ENCODE measurements around the gene RRAGB. TPM values are rescaled to one million over a fixed set of nuclear protein-coding genes. Genes with fewer than 3 reads are reported as not detected.
"Not testable (repeated sequence)": the region's sequence is repeated elsewhere in the genome, so short reads cannot be mapped to it uniquely, and the experiment has no call there.

The RRAGB gene
- total RNA-seq, 2 donors from 2014 or later: 8.5 to 8.7 TPM

- ATAC-seq (no peak), DNase-seq (ENCODE audit: low spot score in 2 of 2) (no peak)
- Mint-ChIP-seq H3K36me3 (peaks cover 8 to 16% of the 10 kb centered on the region in 2 donors), H3K9me3 (no peaks in the 10 kb centered on the region), H3K27ac (no peak overlapping the region)
Measured at GRCh38 chrX:55742649-55743048, 25.1 kb downstream of the RRAGB start.

GRCh38 chrX:55748463-55748862 lies 30.9 kb downstream of the RRAGB start:
- H3K36me3 Mint-ChIP-seq; ATAC-seq; DNase-seq (ENCODE audit: low spot score in 2 of 2); H3K27ac Mint-ChIP-seq; H3K9me3 Mint-ChIP-seq: not testable (repeated sequence)

DNA sequence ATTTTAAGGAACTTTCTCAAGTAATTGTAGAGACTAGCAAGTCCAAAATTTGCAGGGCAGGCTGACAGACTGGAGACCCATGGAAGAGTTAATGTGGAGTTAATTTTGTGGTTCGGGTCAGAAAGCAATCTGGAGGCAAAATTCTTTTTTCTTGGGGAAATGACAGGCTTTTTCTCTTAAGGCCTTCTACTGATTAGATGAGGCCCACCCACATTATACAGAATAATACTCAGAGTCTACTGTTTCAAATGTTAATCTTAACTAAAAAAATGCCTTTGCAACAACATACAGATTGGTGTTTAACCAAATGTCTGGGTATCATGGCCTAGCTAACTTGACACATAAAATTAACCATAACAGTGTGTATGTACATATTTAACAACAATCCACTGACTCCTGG lies 32.7 kb downstream of the RRAGB start:
- no peak for ATAC-seq
- Mint-ChIP-seq H3K9me3 (no peaks in the 10 kb centered on the region), H3K27ac (no peak overlapping the region), H3K36me3 (no peaks in the 10 kb centered on the region)
- DNase-seq (ENCODE audit: low spot score in 2 of 2): no peak

GRCh38 chrX:55754861-55755294 lies 37.3 kb downstream of the RRAGB start:
- DNase-seq (ENCODE audit: low spot score in 2 of 2) (no peak), ATAC-seq (peak; percentile 91 to 92)
- peaks cover 2 to 10% of the 10 kb centered on the region in 2 donors for H3K36me3 Mint-ChIP-seq
- H3K27ac Mint-ChIP-seq: no peak overlapping the region
- no peaks in the 10 kb centered on the region for H3K9me3 Mint-ChIP-seq

DNA sequence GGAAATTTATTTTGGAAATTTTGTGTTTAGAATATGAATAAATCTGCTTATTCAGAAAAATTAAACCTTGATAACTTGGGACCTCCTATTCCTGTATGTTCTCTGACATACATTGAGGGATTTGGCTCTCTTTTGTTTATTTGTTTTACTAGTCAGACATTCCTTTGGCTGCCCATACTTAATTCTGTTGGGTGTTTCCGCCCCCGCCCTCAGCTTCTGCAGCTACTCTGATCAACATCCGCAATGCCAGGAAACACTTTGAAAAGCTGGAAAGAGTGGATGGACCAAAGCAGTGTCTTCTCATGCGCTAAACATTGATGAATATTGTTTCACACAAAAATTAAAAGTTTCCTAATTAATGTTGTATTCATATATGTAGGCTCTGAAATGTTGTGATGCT lies 40.5 kb downstream of the RRAGB start:
- DNase-seq (ENCODE audit: low spot score in 2 of 2): no peak
- Mint-ChIP-seq H3K9me3 (peaks cover 5 to 6% of the 10 kb centered on the region in 2 donors), H3K36me3 (peaks cover 21 to 29% of the 10 kb centered on the region in 2 donors), H3K27ac (no peak overlapping the region)
- no peak for ATAC-seq

GRCh38 chrX:55759478-55759877 lies 41.9 kb downstream of the RRAGB start:
- peaks cover 5 to 11% of the 10 kb centered on the region in 2 donors for H3K9me3 Mint-ChIP-seq
- ATAC-seq: no peak
- H3K36me3 Mint-ChIP-seq: peaks cover 21 to 30% of the 10 kb centered on the region in 2 donors

GRCh38 chrX:55767100-55767499 lies 49.6 kb downstream of the RRAGB start:
- Mint-ChIP-seq H3K27ac (no peak overlapping the region), H3K9me3 (peaks cover 6 to 17% of the 10 kb centered on the region in 2 donors), H3K36me3 (peaks cover 20% of the 10 kb centered on the region in 2 donors)
- no peak for ATAC-seq
- no peak for DNase-seq (ENCODE audit: low spot score in 2 of 2)

More at GRCh38 chrX:55759478-55759877, 41.9 kb downstream of the RRAGB start:
- DNase-seq (ENCODE audit: low spot score in 2 of 2): no peak
- no peak overlapping the region for H3K27ac Mint-ChIP-seq

DNA sequence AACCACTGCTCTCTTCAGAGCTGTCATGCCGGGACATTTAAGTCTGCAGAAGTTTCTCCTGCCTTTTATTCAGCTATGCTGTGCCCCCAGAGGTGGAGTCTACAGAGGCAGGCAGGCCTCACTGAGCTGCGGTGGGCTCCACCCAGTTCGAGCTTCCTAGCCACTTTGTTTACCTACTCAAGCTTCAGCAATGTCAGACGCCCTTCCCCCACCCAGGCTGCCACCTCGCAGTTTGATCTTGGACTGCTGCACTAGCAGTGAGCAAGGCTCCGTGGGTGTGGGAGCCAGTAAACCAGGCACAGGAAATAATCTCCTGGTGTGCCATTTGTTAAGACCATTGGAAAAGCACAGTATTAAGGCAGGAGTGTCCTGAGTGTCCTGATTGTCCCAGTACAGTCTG lies 56.9 kb downstream of the RRAGB start:
- peaks cover 18 to 49% of the 10 kb centered on the region in 2 donors for H3K36me3 Mint-ChIP-seq
- ATAC-seq; H3K27ac Mint-ChIP-seq; DNase-seq (ENCODE audit: low spot score in 2 of 2): not testable (repeated sequence)
- peaks cover 9 to 15% of the 10 kb centered on the region in 2 donors for H3K9me3 Mint-ChIP-seq

DNA sequence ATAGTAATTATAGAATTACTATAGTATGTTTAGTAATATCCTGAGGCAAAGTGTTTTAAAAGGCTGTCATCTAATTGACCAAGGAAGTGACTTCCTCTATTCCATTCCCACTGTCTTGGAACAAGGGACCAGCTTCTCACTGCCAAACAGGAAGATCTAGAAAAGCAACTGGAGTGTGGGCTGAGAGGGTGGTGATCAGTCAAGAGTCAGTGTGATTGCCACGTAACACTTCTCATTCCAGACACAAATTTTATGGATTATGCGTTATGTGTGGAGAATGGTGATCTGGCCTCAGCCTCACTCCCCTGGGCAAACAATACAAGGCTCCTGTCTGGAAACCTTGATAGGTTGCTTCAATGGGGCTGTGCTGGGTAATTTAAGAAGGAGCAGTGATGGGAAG lies 60.0 kb downstream of the RRAGB start:
- ATAC-seq (no peak), DNase-seq (ENCODE audit: low spot score in 2 of 2) (no peak)
- H3K9me3 Mint-ChIP-seq: peaks cover 2 to 7% of the 10 kb centered on the region in 2 donors
- H3K27ac Mint-ChIP-seq: no peak overlapping the region
- peaks cover 10 to 34% of the 10 kb centered on the region in 2 donors for H3K36me3 Mint-ChIP-seq

DNA sequence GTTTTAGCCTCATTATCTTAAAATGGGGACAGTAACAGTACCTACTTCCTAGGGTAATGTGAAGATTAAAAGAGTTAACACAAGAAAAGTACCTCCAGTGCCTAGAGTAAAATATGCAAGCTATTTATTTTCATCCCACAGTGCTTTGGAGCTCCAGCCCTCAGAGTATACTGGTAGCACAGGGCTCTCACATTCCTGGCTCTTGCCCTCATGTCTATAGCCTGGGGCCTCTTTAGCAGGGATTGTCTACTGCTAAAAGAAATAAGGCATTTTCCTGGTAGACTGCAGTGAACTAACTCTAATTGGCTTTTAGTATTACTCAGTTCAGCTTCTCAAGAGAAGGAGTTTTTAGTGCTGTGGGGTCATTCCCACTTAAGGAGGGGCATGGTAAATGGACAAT lies 60.8 kb downstream of the RRAGB start:
- ATAC-seq (no peak), DNase-seq (ENCODE audit: low spot score in 2 of 2) (no peak)
- Mint-ChIP-seq H3K27ac (no peak overlapping the region), H3K36me3 (peaks cover 9 to 29% of the 10 kb centered on the region in 2 donors), H3K9me3 (peaks cover 0 to 4% of the 10 kb centered on the region in 2 donors)

DNA sequence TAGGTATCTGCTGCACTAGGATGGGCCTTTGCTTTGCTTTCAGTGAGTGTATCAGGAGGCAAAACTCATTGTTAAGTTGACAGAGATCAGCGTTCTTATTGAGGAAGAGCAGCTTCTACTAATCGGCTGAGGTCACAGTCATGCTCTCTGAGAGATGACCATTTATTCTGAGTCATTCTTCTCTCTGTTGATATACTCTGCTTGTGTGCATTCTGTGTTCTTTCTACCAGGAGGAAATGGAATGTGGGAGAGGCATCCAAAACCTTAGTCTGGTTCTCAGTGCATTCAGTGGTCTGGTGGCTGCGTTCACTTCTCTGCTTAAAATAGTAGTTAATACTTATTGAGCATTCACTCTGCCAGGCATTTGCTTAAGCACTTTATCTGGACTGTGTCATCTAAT lies 66.2 kb downstream of the RRAGB start:
- H3K9me3 Mint-ChIP-seq: peaks cover 4% of the 10 kb centered on the region in 2 donors
- H3K27ac Mint-ChIP-seq: no peak overlapping the region
- DNase-seq (ENCODE audit: low spot score in 2 of 2) (no peak), ATAC-seq (no peak)
- peaks cover 0 to 5% of the 10 kb centered on the region in 2 donors for H3K36me3 Mint-ChIP-seq

- Mint-ChIP-seq H3K9me3 (peaks cover 4% of the 10 kb centered on the region in 2 donors), H3K36me3 (peaks cover 0 to 5% of the 10 kb centered on the region in 2 donors), H3K27ac (no peak overlapping the region)
- no peak for DNase-seq (ENCODE audit: low spot score in 2 of 2)
- ATAC-seq: no peak
Measured at GRCh38 chrX:55787063-55787462, 69.5 kb downstream of the RRAGB start.

- no peak for DNase-seq (ENCODE audit: low spot score in 2 of 2)
- ATAC-seq: no peak
- Mint-ChIP-seq H3K36me3 (peaks cover 0 to 5% of the 10 kb centered on the region in 2 donors), H3K9me3 (peaks cover 4% of the 10 kb centered on the region in 2 donors), H3K27ac (no peak overlapping the region)
Measured at GRCh38 chrX:55787727-55788126, 70.2 kb downstream of the RRAGB start.

- Mint-ChIP-seq H3K9me3 (no peaks in the 10 kb centered on the region), H3K36me3 (no peaks in the 10 kb centered on the region), H3K27ac (peak overlapping the region in 1 of 2 donors; percentile 59)
- ATAC-seq (peak; percentile 70 to 97), DNase-seq (ENCODE audit: low spot score in 2 of 2) (no peak)
Measured at GRCh38 chrX:55794405-55794804, 76.9 kb downstream of the RRAGB start.

GRCh38 chrX:55796496-55796895 lies 78.9 kb downstream of the RRAGB start:
- ATAC-seq (no peak), DNase-seq (ENCODE audit: low spot score in 2 of 2) (no peak)
- no peak overlapping the region for H3K27ac Mint-ChIP-seq
- H3K9me3 Mint-ChIP-seq: no peaks in the 10 kb centered on the region
- H3K36me3 Mint-ChIP-seq: no peaks in the 10 kb centered on the region

DNA sequence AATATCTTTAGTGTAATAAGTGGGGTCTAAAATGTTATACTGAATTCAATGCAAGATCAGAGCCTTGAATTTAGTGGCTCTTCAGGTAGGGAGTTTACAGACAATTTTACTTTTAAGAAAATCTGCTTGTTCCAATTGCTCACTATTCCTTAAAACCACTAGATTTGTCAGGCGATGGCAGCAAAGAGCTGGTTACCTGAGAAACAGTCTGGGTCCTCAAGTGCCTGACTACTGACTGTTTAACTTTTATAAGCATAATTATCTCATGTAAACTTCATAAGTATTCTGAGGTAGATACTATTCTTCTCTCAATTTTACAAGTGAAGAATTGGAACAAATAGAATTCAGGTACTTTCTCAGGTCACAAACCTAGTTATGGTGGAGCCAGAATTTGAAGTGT lies 84.3 kb downstream of the RRAGB start:
- Mint-ChIP-seq H3K27ac (no peak overlapping the region), H3K9me3 (no peaks in the 10 kb centered on the region), H3K36me3 (no peaks in the 10 kb centered on the region)
- no peak for ATAC-seq
- DNase-seq (ENCODE audit: low spot score in 2 of 2): no peak
